Measurements from ENCODE around the gene NRG3.

- TF ChIP-seq, protein P1, sequence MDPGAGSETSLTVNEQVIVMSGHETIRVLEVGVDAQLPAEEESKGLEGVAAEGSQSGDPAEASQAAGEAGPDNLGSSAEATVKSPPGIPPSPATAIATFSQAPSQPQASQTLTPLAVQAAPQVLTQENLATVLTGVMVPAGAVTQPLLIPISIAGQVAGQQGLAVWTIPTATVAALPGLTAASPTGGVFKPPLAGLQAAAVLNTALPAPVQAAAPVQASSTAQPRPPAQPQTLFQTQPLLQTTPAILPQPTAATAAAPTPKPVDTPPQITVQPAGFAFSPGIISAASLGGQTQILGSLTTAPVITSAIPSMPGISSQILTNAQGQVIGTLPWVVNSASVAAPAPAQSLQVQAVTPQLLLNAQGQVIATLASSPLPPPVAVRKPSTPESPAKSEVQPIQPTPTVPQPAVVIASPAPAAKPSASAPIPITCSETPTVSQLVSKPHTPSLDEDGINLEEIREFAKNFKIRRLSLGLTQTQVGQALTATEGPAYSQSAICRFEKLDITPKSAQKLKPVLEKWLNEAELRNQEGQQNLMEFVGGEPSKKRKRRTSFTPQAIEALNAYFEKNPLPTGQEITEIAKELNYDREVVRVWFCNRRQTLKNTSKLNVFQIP (CRISPR knock-in tag; IDR thresholded peaks at IDR 0.05; ENCODE audit: borderline replicate concordance, low read depth), result no peak
- TF ChIP-seq BACH2 (CRISPR knock-in tag; IDR thresholded peaks at IDR 0.05; ENCODE audit: borderline replicate concordance) (no peak), RARB (CRISPR knock-in tag; IDR thresholded peaks at IDR 0.05) (no peak), PATZ1 (CRISPR knock-in tag; IDR thresholded peaks at IDR 0.05; ENCODE audit: borderline replicate concordance) (no peak), CREB5 (CRISPR knock-in tag; IDR thresholded peaks at IDR 0.05; ENCODE audit: low read depth) (no peak)
Measured at GRCh38 chr10:81872206-81872862, 2.7 kb upstream of the NRG3 start.
